Body of pancreas (tissue), 4 donors: Measurements from ENCODE around the gene C6orf136. TPM values are rescaled to one million over a fixed set of nuclear protein-coding genes. Genes with fewer than 3 reads are reported as not detected.

Experiments used
- ATAC-seq: fragments of 150-250 bp; one replicate; pipeline ENCODE4 v1.9.1; 2016
- DNase-seq, 4 donors: peaks; one replicate each; pipeline ENCODE4 v3.0.0-alpha.2; 2019
- H3K27ac ChIP-seq, 4 donors: fragments of 200-600 bp; sonication (generic); 1 replicate in 3 of 4; 2 replicates in 1 of 4; pipeline versions ENCODE4 v1.5.1 to v1.6.1; 2016 to 2019; ENCODE audit warnings: mild to moderate bottlenecking in 1 of 4, mixed read lengths in 1 of 4, moderate library complexity in 1 of 4
- H3K27me3 ChIP-seq, 2 donors: fragments of 200-600 bp; sonication (generic); one replicate each; pipeline ENCODE4 v1.6.0; 2016; ENCODE audit warnings: mild to moderate bottlenecking in 1 of 2
- H3K36me3 ChIP-seq, 2 donors: fragments of 200-600 bp; sonication (generic); replicated peaks in 1 of 2; 2 replicates each; pipeline ENCODE4 v1.5.1; 2016; ENCODE audit warnings: low read depth in 2 of 2; ENCODE audit not compliant: insufficient read depth in 1 of 2
- H3K4me1 ChIP-seq: fragments of 200-600 bp; sonication (generic); one replicate; pipeline ENCODE4 v1.6.0; 2016
- H3K4me3 ChIP-seq, 2 donors: fragments of 200-600 bp; sonication (generic); 1 replicate in 1 of 2; 2 replicates in 1 of 2; pipeline ENCODE4 v1.5.1; 2016 to 2019
- H3K9me3 ChIP-seq, 3 donors: fragments of 200-600 bp; sonication (generic); 1 replicate in 2 of 3; 2 replicates in 1 of 3; pipeline ENCODE4 v1.5.1; 2016
- POLR2A ChIP-seq, 3 donors: fragments of 450-650 bp; IDR thresholded peaks; one replicate each; pipeline ENCODE4 v1.6.1; 2016; ENCODE audit warnings: antibody characterized with exemption in 3 of 3, mild to moderate bottlenecking in 2 of 3
- WGBS, 2 donors: methylation state at CpG; one replicate each; pipeline ENCODE4 v1.1.5; 2017; 5-methylcytosine and 5-hydroxymethylcytosine counted together
- intact Hi-C: fragments of 100-400 bp; cut with DNase I; formaldehyde crosslinking; loops from one replicate; pipeline ENCODE4 v1.15.1; 2023
- total RNA-seq, 2 donors: library from RNA; depleted of rRNA; stranded (reverse); fragments of >200 nt; gene quantifications; one replicate each; pipeline ENCODE4 v1.1.0, GENCODE V29; 2016
- TF ChIP-seq, protein P1 (sequence below), 7 experiments: fragments of 450-650 bp in 4 of 7; fragments of 200-600 bp in 3 of 7; sonication (generic) in 3 of 7; IDR thresholded peaks; one replicate each; pipeline ENCODE4 v1.5.1; 2016 to 2019; ENCODE audit warnings: antibody characterized with exemption in 7 of 7

C6orf136 gene
- total RNA-seq, 2 donors from 2014 or later, result 7.3 to 28.3 TPM

DNA sequence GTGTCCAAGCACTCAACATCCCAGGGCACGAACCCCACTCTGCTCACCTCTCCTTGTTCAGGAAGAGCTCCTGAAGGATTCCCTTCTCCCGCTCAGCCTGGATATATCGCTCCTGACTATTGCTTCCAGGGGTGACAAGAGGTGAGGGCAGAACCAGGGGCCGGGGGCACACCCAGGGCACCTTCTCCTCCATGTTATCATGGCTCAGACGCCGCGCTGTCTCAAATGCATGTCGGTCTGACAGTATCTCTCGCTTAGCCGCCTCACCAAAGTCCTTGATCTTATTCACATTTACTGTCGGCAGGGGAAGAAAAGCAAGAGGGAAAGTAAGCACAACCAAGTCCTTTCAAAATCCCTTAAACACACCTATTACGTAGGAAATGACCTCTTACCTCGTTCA is 43.0 kb upstream of the C6orf136 start:
- no peak for ATAC-seq
- WGBS, 2 donors, result 86 to 87% methylated on average over 13 of the region's 13 CpGs
- H3K4me3 ChIP-seq, result no peak overlapping the region
- no peak overlapping the region for H3K27ac ChIP-seq
- intact Hi-C loops, result no loop called here
- H3K4me1 ChIP-seq, result no peaks in the 10 kb centered on the region
- no peak for TF ChIP-seq POLR2A (IDR thresholded peaks at IDR 0.05)
- TF ChIP-seq, protein P1, sequence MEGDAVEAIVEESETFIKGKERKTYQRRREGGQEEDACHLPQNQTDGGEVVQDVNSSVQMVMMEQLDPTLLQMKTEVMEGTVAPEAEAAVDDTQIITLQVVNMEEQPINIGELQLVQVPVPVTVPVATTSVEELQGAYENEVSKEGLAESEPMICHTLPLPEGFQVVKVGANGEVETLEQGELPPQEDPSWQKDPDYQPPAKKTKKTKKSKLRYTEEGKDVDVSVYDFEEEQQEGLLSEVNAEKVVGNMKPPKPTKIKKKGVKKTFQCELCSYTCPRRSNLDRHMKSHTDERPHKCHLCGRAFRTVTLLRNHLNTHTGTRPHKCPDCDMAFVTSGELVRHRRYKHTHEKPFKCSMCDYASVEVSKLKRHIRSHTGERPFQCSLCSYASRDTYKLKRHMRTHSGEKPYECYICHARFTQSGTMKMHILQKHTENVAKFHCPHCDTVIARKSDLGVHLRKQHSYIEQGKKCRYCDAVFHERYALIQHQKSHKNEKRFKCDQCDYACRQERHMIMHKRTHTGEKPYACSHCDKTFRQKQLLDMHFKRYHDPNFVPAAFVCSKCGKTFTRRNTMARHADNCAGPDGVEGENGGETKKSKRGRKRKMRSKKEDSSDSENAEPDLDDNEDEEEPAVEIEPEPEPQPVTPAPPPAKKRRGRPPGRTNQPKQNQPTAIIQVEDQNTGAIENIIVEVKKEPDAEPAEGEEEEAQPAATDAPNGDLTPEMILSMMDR (IDR thresholded peaks at IDR 0.05), result no peak
- peaks cover 49 to 63% of the 10 kb centered on the region in 2 donors for H3K36me3 ChIP-seq
- no peaks in the 10 kb centered on the region for H3K9me3 ChIP-seq
- no peaks in the 10 kb centered on the region for H3K27me3 ChIP-seq
- DNase-seq, result no peak

DNA sequence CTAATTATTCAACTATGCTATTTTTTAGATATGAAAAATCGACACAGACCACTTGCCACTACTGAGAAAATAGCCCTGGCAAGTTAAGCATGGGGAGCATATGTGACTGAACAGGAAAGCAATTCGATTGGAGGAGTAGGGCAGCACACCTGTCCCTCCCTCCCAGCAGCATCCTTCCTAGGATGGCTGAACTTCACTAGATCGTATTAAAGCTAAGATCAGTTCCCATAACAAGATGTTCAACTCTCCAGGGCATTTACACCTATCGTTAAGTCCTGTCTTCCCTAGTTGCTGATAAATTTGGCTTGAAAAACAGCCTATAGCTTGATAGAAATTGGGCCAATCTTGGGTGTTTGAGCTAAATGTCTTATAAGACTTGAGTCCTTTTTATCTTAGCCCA is 36.9 kb upstream of the C6orf136 start:
- H3K36me3 ChIP-seq, result peaks cover 10 to 27% of the 10 kb centered on the region in 2 donors
- ATAC-seq (no peak), DNase-seq (no peak)
- peak overlapping the region in 1 of 4 donors; percentile 14 for H3K27ac ChIP-seq
- intact Hi-C loops, result no loop called here
- H3K9me3 ChIP-seq, result no peaks in the 10 kb centered on the region
- TF ChIP-seq POLR2A (IDR thresholded peaks at IDR 0.05), result no peak
- TF ChIP-seq, protein P1 (IDR thresholded peaks at IDR 0.05), result no peak
- no peaks in the 10 kb centered on the region for H3K27me3 ChIP-seq
- H3K4me3 ChIP-seq, result no peak overlapping the region
- WGBS, 2 donors, result 46 to 55% methylated on average over 4 of the region's 4 CpGs
- H3K4me1 ChIP-seq, result peaks cover 46% of the 10 kb centered on the region

- 43 to 60% methylated on average over 9 of the region's 9 CpGs for WGBS, 2 donors
Measured at GRCh38 chr6:30611150-30611855, 35.6 kb upstream of the C6orf136 start.

DNA sequence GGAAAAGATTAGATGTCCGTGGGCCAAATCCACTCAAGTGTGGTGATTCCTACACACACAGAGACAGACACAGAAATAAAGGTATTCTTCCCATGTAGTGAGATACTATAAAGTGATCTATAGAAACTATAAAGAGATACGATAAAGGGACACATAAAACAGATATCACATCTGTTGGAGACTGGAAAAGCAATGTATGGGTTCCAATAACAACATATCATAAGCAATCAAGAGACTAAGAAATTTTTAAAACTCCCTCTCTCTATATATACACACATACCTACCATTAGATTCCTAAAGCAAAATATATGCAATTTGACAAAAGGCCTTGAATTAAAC is 35.1 kb upstream of the C6orf136 start:
- no peak overlapping the region for H3K4me3 ChIP-seq
- no peaks in the 10 kb centered on the region for H3K9me3 ChIP-seq
- 26 to 35% methylated on average over 2 of the region's 2 CpGs for WGBS, 2 donors
- H3K27me3 ChIP-seq, result no peaks in the 10 kb centered on the region
- no peak for TF ChIP-seq POLR2A (IDR thresholded peaks at IDR 0.05)
- TF ChIP-seq, protein P1 (IDR thresholded peaks at IDR 0.05), result no peak
- H3K36me3 ChIP-seq, result peaks cover under 1 to 11% of the 10 kb centered on the region in 2 donors
- ATAC-seq, result no peak
- peak overlapping the region in 1 of 4 donors; percentile 1 for H3K27ac ChIP-seq
- intact Hi-C loops, result no loop called here
- DNase-seq, result no peak
- peaks cover 46% of the 10 kb centered on the region for H3K4me1 ChIP-seq

More at GRCh38 chr6:30611150-30611855, 35.6 kb upstream of the C6orf136 start:
- Histone ChIP-seq H3K27me3 (no peaks in the 10 kb centered on the region), H3K9me3 (no peaks in the 10 kb centered on the region), H3K4me3 (no peak overlapping the region), H3K36me3 (peaks cover 6 to 17% of the 10 kb centered on the region in 2 donors), H3K4me1 (peaks cover 46% of the 10 kb centered on the region), H3K27ac (peak overlapping the region in 1 of 4 donors; percentile 14)
- intact Hi-C loops, result no loop called here
- peak in 1 of 3 donors; percentile 12 for TF ChIP-seq POLR2A (IDR thresholded peaks at IDR 0.05)
- TF ChIP-seq, protein P1 (IDR thresholded peaks at IDR 0.05), result no peak
- ATAC-seq (no peak), DNase-seq (no peak)

DNA sequence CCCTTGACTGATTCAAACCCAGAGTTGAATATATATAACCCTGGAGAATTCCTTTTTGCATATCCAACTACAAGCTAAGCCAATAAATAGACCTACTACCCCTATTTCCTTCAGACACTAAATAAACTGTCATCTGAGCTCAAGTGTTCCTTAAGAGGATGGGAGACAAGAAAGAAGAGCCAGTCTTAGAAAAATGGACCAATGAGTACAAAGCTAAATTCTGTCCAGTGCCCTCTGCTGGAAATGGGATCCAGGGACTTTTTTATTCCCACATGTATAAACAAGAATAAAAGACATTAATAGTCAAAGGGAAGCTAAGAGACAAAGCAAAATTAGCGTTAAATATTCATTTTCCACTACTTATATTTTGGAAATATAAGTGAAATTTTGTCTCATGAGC is 34.7 kb upstream of the C6orf136 start:
- no peak overlapping the region for H3K4me3 ChIP-seq
- peaks cover 46% of the 10 kb centered on the region for H3K4me1 ChIP-seq
- TF ChIP-seq, protein P1 (IDR thresholded peaks at IDR 0.05), result peak in 3 of 7 experiments; percentile 15 to 23 (median 18)
- peak in 1 of 3 donors; percentile 4 for TF ChIP-seq POLR2A (IDR thresholded peaks at IDR 0.05)
- no peak for ATAC-seq
- DNase-seq, result no peak
- WGBS, 2 donors, result 48 to 61% methylated on average over 1 of the region's 1 CpG
- H3K36me3 ChIP-seq, result peaks cover 0 to 9% of the 10 kb centered on the region in 2 donors
- peak overlapping the region in 3 of 4 donors; percentile 1 to 96 (median 96) for H3K27ac ChIP-seq
- intact Hi-C loops, result no loop called here
- H3K27me3 ChIP-seq, result no peaks in the 10 kb centered on the region
- H3K9me3 ChIP-seq, result no peaks in the 10 kb centered on the region
